K562 (cell line): ENCODE data around the gene SDCCAG8. TPM values are rescaled to one million over a fixed set of nuclear protein-coding genes. Genes with fewer than 3 reads are reported as not detected.

Source experiments
- ATAC-seq: fragments of 200-7000 bp; cut with Tn5 transposase; 3 replicates; pipeline ENCODE4 v1.9.1; 2020; ENCODE audit warnings: moderate library complexity
- BruUV-seq: library from RNA; stranded (reverse); fragments of 400-500 nt; replicated peaks from 2 replicates; lab custom pipeline; 2021; lab: Mats Ljungman, UMichigan
- CTCF ChIA-PET: fragments of 300-600 bp; formaldehyde crosslinking; extraction: SDS; loops from one replicate; lab custom pipeline; 2021; ENCODE audit warnings: low intra/inter-chr PET ratio; lab: Yijun Ruan, JAX
- POLR2A ChIA-PET: fragments of 300-600, 350-650 bp; sonication (Branson Sonifier 250); formaldehyde crosslinking; extraction: SDS; loops from one replicate; lab custom pipeline; 2021; ENCODE audit warnings: antibody characterized with exemption, inconsistent platforms; lab: Yijun Ruan, JAX
- DNase-seq, 4 experiments: peaks; one replicate each; pipeline versions ENCODE4 v3.0.0 to v3.0.0-alpha.2; 2011 to 2018; ENCODE audit warnings: low spot score in 3 of 4, mixed read lengths in 3 of 4; ENCODE audit errors: extremely low read depth in 1 of 4
- FAIRE-seq: peaks from 2 replicates; lab custom pipeline; 2011; peaks lifted over from hg19 to GRCh38; lab: Jason Lieb, UNC
- H2AFZ ChIP-seq: 2 replicates; pipeline ENCODE4 v1.6.0; 2011; ENCODE audit warnings: low read depth, low read length, control low read depth, inconsistent platforms
- H3K27ac ChIP-seq: fragments of 200-600 bp; 3 replicates; pipeline ENCODE4 v1.8.0; 2011; ENCODE audit warnings: low read depth, mild to moderate bottlenecking, control low read depth, inconsistent platforms, low read length, moderate library complexity, mixed read lengths; ENCODE audit errors: extremely low read depth
- H3K27me3 ChIP-seq, 2 experiments: fragments of 300-600 bp in 1 of 2; 2 replicates in 1 of 2; 3 replicates in 1 of 2; pipeline versions ENCODE4 v1.6.0 to v1.8.0; 2011; ENCODE audit warnings: inconsistent platforms in 2 of 2, low read length in 2 of 2, mild to moderate bottlenecking in 1 of 2, mixed read lengths in 1 of 2, moderate library complexity in 1 of 2; ENCODE audit not compliant: control insufficient read depth in 2 of 2, insufficient read depth in 2 of 2
- H3K36me3 ChIP-seq: fragments of 300-600 bp; 3 replicates; pipeline ENCODE4 v1.8.0; 2011; ENCODE audit warnings: mild to moderate bottlenecking, low read length, inconsistent platforms; ENCODE audit not compliant: control insufficient read depth, insufficient read depth
- H3K4me1 ChIP-seq, 2 experiments: fragments of 200-600 bp in 1 of 2; replicated peaks in 1 of 2; 2 replicates in 1 of 2; 3 replicates in 1 of 2; pipeline versions ENCODE4 v1.5.1 to v1.8.0; 2011; ENCODE audit warnings: inconsistent platforms in 2 of 2, low read length in 2 of 2, mild to moderate bottlenecking in 1 of 2, mixed read lengths in 1 of 2, moderate library complexity in 1 of 2; ENCODE audit not compliant: control insufficient read depth in 2 of 2, insufficient read depth in 2 of 2
- H3K4me2 ChIP-seq: 2 replicates; pipeline ENCODE4 v1.6.1; 2011; ENCODE audit warnings: low read length, control low read depth, inconsistent platforms, mixed read lengths; ENCODE audit not compliant: insufficient read depth
- H3K4me3 ChIP-seq: fragments of 200-600 bp; sonication (generic), shearing (Covaris generic); 2 replicates; pipeline ENCODE4 v1.5.1; 2016; ENCODE audit warnings: control low read depth, inconsistent platforms
- H3K79me2 ChIP-seq: fragments of 200-600 bp; 3 replicates; pipeline ENCODE4 v1.8.0; 2011; ENCODE audit warnings: low read length, inconsistent platforms; ENCODE audit not compliant: control insufficient read depth, insufficient read depth
- H3K9ac ChIP-seq, 2 experiments: 2 replicates each; pipeline versions ENCODE4 v1.6.0 to v1.6.1; 2011; ENCODE audit warnings: low read depth in 2 of 2, low read length in 2 of 2, control low read depth in 1 of 2, inconsistent platforms in 1 of 2, mild to moderate bottlenecking in 1 of 2, mixed read lengths in 1 of 2; ENCODE audit not compliant: insufficient read depth in 1 of 2
- H3K9me1 ChIP-seq: one replicate; pipeline ENCODE4 v1.6.0; 2011; ENCODE audit warnings: inconsistent platforms, mild to moderate bottlenecking, low read length, moderate library complexity; ENCODE audit not compliant: control insufficient read depth, insufficient read depth
- H3K9me3 ChIP-seq: replicated peaks from 2 replicates; pipeline ENCODE4 v1.5.1; 2011; ENCODE audit warnings: low read depth, low read length, inconsistent platforms; ENCODE audit not compliant: control insufficient read depth, insufficient read depth
- H4K20me1 ChIP-seq: replicated peaks from 2 replicates; pipeline ENCODE4 v1.6.1; 2011; ENCODE audit warnings: low read length, inconsistent platforms, mixed read lengths; ENCODE audit not compliant: control insufficient read depth, insufficient read depth
- ATF4 ChIP-seq: fragments of 450-650 bp; formaldehyde crosslinking; IDR thresholded peaks from 2 replicates; pipeline ENCODE4 v1.4.0; 2022; ENCODE audit warnings: mild to moderate bottlenecking, moderate library complexity
- HDAC3 ChIP-seq: fragments of 450-650 bp; IDR thresholded peaks from 2 replicates; pipeline ENCODE4 v1.6.1; 2018; ENCODE audit warnings: borderline replicate concordance, mild to moderate bottlenecking, moderate library complexity; ENCODE audit not compliant: partially characterized antibody
- KDM5B ChIP-seq: fragments of 200-600 bp; sonication (generic); IDR thresholded peaks from 2 replicates; pipeline ENCODE4 v1.6.1; 2012; ENCODE audit warnings: low read depth, mild to moderate bottlenecking, moderate library complexity, low read length, control low read depth, inconsistent platforms; ENCODE audit not compliant: insufficient replicate concordance
- KLF6 ChIP-seq: fragments of 250-450 bp; sonication (Bioruptor Pico); IDR thresholded peaks from 2 replicates; pipeline ENCODE4 v1.4.0; 2020; ENCODE audit warnings: mild to moderate bottlenecking, moderate library complexity, borderline replicate concordance
- MEIS2 ChIP-seq: fragments of 450-650 bp; IDR thresholded peaks from 2 replicates; pipeline ENCODE4 v1.6.1; 2014; ENCODE audit warnings: mild to moderate bottlenecking; ENCODE audit not compliant: partially characterized antibody
- MTA2 ChIP-seq: fragments of 450-650 bp; IDR thresholded peaks from 2 replicates; pipeline ENCODE4 v1.6.1; 2016; ENCODE audit warnings: low read depth
- NR2C1 ChIP-seq, 2 experiments: fragments of 450-650 bp; IDR thresholded peaks; 2 replicates each; pipeline ENCODE4 v1.6.1; 2017; ENCODE audit warnings: mild to moderate bottlenecking in 2 of 2, antibody characterized with exemption in 1 of 2, inconsistent platforms in 1 of 2, missing compliant biosample characterization in 1 of 2, missing genetic modification characterization in 1 of 2
- RBM17 ChIP-seq: fragments of 200-400 bp; formaldehyde crosslinking; IDR thresholded peaks from 2 replicates; pipeline ENCODE4 v1.6.1; 2017; ENCODE audit warnings: low read depth, mild to moderate bottlenecking, low read length, borderline replicate concordance
- SMARCB1 ChIP-seq: IDR thresholded peaks from 2 replicates; pipeline ENCODE4 v1.6.1; 2011; ENCODE audit warnings: improper control_type of control experiment, low read depth; ENCODE audit not compliant: insufficient read length
- WGBS: fragments of 100-300 bp; shearing (Covaris generic); methylation state at CpG from one replicate; pipeline ENCODE4 v1.1.6; 2016; ENCODE audit warnings: low coverage, mixed read lengths; ENCODE audit not compliant: insufficient coverage; ENCODE audit errors: missing lambda C conversion rate; 5-methylcytosine and 5-hydroxymethylcytosine counted together
- in situ Hi-C: fragments of 300-500 bp; cut with MboI; formaldehyde crosslinking; loops from 4 replicates; pipeline ENCODE4 v1.15.0; 2018; ENCODE audit warnings: inconsistent platforms, mixed read lengths
- intact Hi-C: fragments of 100-400 bp; cut with micrococcal nuclease; formaldehyde crosslinking; loops from 2 replicates; pipeline ENCODE4 v1.14.2; 2022
- polyA plus RNA-seq, 8 experiments: library from polyadenylated mRNA; depleted of rRNA in 4 of 8; stranded (reverse) in 5 of 8; unstranded in 3 of 8; fragments of >200 nt; fragmentation: Nextera tagmentation in 2 of 8; fragmentation: Illumina TruSeq in 1 of 8; extraction: Ambion mirVana in 2 of 8; extraction: Trizol in 1 of 8; gene quantifications; 2 replicates each; pipeline versions ENCODE4 v1.2.1 to v1.2.3, GENCODE V29; 2011 to 2014; ENCODE audit warnings: inconsistent platforms in 1 of 8, missing spikeins in 1 of 8
- total RNA-seq, 7 experiments: library from RNA; depleted of rRNA in 6 of 7; stranded (reverse); fragments of >200 nt in 6 of 7; fragmentation: Illumina TruSeq in 2 of 7; extraction: Trizol in 2 of 7; gene quantifications; 2 replicates each; pipeline versions ENCODE4 v1.2.1 to v1.2.3, GENCODE V29; 2011 to 2021; ENCODE audit warnings: low replicate concordance in 1 of 7

Gene SDCCAG8
- total and polyA plus RNA-seq, 9 of the 15 experiments (the other 6 are each of a cell fraction or from before 2014, with no cell fraction given) = 17.9 to 36.7 (median 25.4) TPM

- Histone ChIP-seq H3K9ac (no peak overlapping the region), H3K4me2 (no peak overlapping the region), H3K9me3 (no peaks in the 10 kb centered on the region), H4K20me1 (no peaks in the 10 kb centered on the region), H3K4me1 (no peaks in the 10 kb centered on the region), H3K36me3 (no peaks in the 10 kb centered on the region), H3K4me3 (no peak overlapping the region), H3K79me2 (no peaks in the 10 kb centered on the region), H3K27me3 (no peaks in the 10 kb centered on the region), H3K9me1 (no peaks in the 10 kb centered on the region), H3K27ac (no peak overlapping the region), H2AFZ (no peak overlapping the region)
- CTCF ChIA-PET = no interaction called here
- BruUV-seq = no TSS peak
- POLR2A ChIA-PET = no interaction called here
- intact Hi-C loops = no loop called here
- 53% methylated on average over 15 of the region's 15 CpGs for WGBS
- DNase-seq (no peak), FAIRE-seq (no peak), ATAC-seq (no peak)
- TF ChIP-seq SMARCB1 (no peak), HDAC3 (no peak), ATF4 (CRISPR knock-in tag) (no peak), NR2C1 (IDR thresholded peaks at IDR 0.05) (no peak), NR2C1 (tag; IDR thresholded peaks at IDR 0.05) (no peak), KLF6 (CRISPR knock-in tag) (no peak), RBM17 (no peak), MTA2 (no peak), KDM5B (no peak), MEIS2 (no peak)
- in situ Hi-C loops = no loop called here
Observed at GRCh38 chr1:243394601-243395464, 139.0 kb downstream of the SDCCAG8 start.
